GM06990 (cell line): Measurements from ENCODE around the gene CCDC27.
"Not testable (repeated sequence)": the region's sequence is repeated elsewhere in the genome, so short reads cannot be mapped to it uniquely, and the experiment has no call there.

ENCODE experiments used
- DNase-seq: peaks from one replicate; pipeline ENCODE4 v3.0.0-alpha.2; 2011; ENCODE audit not compliant: insufficient read length; ENCODE audit errors: extremely low read depth
- H3K27me3 ChIP-seq: replicated peaks from 2 replicates; pipeline ENCODE4 v1.6.0; 2011; ENCODE audit warnings: low read length; ENCODE audit not compliant: control insufficient read depth, insufficient read depth
- H3K36me3 ChIP-seq: 2 replicates; pipeline ENCODE4 v1.5.1; 2011; ENCODE audit warnings: low read length; ENCODE audit not compliant: control insufficient read depth, insufficient read depth
- H3K4me3 ChIP-seq: replicated peaks from 2 replicates; pipeline ENCODE4 v1.5.1; 2011; ENCODE audit warnings: low read depth, mild to moderate bottlenecking, control low read depth, low read length
- CTCF ChIP-seq: IDR thresholded peaks from 2 replicates; pipeline ENCODE4 v1.5.1; 2011; ENCODE audit warnings: low read length, control low read depth, mild to moderate bottlenecking, inconsistent platforms; ENCODE audit not compliant: insufficient read depth, poor library complexity, severe bottlenecking

CCDC27 gene

GRCh38 chr1:3747903-3748302 is 4.3 kb upstream of the CCDC27 start:
- no peak for TF ChIP-seq CTCF
- no peak for DNase-seq
- H3K4me3 ChIP-seq: peak overlapping the region; percentile 68
- no peaks in the 10 kb centered on the region; the same call in 1 of the 2 replicates for H3K27me3 ChIP-seq
- no peaks in the 10 kb centered on the region; the same call in none of the 2 replicates for H3K36me3 ChIP-seq

GRCh38 chr1:3748316-3748900 is 3.8 kb upstream of the CCDC27 start:
- H3K27me3 ChIP-seq, DNase-seq, H3K36me3 ChIP-seq, H3K4me3 ChIP-seq: not testable (repeated sequence)

- Histone ChIP-seq H3K4me3 (no peak overlapping the region), H3K36me3 (no peaks in the 10 kb centered on the region; the same call in 1 of the 2 replicates), H3K27me3 (no peaks in the 10 kb centered on the region; the same call in 1 of the 2 replicates)
- no peak for DNase-seq
- no peak for TF ChIP-seq CTCF
Measured at GRCh38 chr1:3749512-3749911, 2.7 kb upstream of the CCDC27 start.

- no peak for DNase-seq
- Histone ChIP-seq H3K4me3 (no peak overlapping the region), H3K36me3 (no peaks in the 10 kb centered on the region; the same call in 1 of the 2 replicates), H3K27me3 (no peaks in the 10 kb centered on the region; the same call in 1 of the 2 replicates)
- TF ChIP-seq CTCF: no peak
Measured at GRCh38 chr1:3750741-3751140, 1.5 kb upstream of the CCDC27 start.

GRCh38 chr1:3753656-3754454 is 1.6 kb downstream of the CCDC27 start:
- no peak overlapping the region for H3K4me3 ChIP-seq
- no peak for DNase-seq
- no peak for TF ChIP-seq CTCF
- no peaks in the 10 kb centered on the region for H3K36me3 ChIP-seq
- H3K27me3 ChIP-seq: no peaks in the 10 kb centered on the region; the same call in 1 of the 2 replicates

- H3K36me3 ChIP-seq: no peaks in the 10 kb centered on the region
- no peaks in the 10 kb centered on the region; the same call in 1 of the 2 replicates for H3K27me3 ChIP-seq
- no peak overlapping the region for H3K4me3 ChIP-seq
- DNase-seq: no peak
- TF ChIP-seq CTCF: no peak
Measured at GRCh38 chr1:3756394-3756793, 4.1 kb downstream of the CCDC27 start.
